BE2C (cell line): ENCODE results near the gene SNX18.

Experiments
- DNase-seq: peaks from one replicate; pipeline ENCODE4 v3.0.0-alpha.2; 2020
- H3K27me3 ChIP-seq: fragments of 250-450 bp; sonication (Bioruptor Pico); 2 replicates; pipeline ENCODE4 v1.5.1; 2020; ENCODE audit warnings: mild to moderate bottlenecking
- H3K36me3 ChIP-seq: fragments of 250-450 bp; sonication (Bioruptor Pico); 2 replicates; pipeline ENCODE4 v1.5.1; 2020; ENCODE audit warnings: mild to moderate bottlenecking
- H3K4me1 ChIP-seq: fragments of 250-450 bp; sonication (Bioruptor Pico); 2 replicates; pipeline ENCODE4 v1.5.1; 2020
- H3K4me3 ChIP-seq: 2 replicates; pipeline ENCODE4 v1.5.1; 2011; ENCODE audit warnings: low read depth, low read length
- H3K9me3 ChIP-seq: fragments of 250-450 bp; sonication (Bioruptor Pico); 2 replicates; pipeline ENCODE4 v1.5.1; 2020
- TF ChIP-seq, protein P1 (sequence below): IDR thresholded peaks from 2 replicates; pipeline ENCODE4 v1.5.1; 2012; ENCODE audit warnings: mild to moderate bottlenecking, low read depth, low read length

The SNX18 gene

DNA sequence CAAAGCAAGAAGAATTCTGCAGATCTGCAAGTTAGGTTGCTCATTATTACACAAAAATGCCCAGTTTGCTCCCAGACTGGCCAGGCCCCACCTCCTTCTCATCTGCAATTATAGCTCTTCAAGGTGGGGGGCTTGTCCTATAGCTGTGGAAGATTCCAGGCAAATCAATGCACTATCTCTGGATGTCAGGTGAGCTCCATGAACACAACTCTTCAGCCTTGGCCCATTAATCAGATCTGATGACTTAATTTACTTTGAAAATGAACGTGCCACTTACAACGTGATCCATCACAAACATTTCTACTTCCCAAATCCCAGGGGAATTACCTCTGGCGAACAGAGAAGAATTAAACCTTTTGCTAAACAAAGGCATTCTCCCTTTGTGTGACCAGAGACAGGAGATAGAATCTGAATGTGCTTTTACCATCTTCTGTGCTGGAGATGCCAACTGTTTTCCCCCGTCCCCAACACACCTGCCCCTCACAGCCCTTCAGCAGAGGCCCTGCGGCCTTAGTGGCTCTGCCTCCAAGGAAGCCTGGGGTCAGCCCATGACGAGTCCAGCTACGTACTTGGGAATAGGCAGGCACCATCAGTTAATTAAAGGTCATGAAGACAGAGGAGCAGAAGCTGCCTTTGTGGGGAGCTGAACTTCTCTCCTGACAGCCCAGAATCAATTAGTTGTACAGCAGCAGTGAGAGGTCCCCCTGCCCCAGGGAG, 60.5 kb downstream of the SNX18 start:
- TF ChIP-seq, protein P1, sequence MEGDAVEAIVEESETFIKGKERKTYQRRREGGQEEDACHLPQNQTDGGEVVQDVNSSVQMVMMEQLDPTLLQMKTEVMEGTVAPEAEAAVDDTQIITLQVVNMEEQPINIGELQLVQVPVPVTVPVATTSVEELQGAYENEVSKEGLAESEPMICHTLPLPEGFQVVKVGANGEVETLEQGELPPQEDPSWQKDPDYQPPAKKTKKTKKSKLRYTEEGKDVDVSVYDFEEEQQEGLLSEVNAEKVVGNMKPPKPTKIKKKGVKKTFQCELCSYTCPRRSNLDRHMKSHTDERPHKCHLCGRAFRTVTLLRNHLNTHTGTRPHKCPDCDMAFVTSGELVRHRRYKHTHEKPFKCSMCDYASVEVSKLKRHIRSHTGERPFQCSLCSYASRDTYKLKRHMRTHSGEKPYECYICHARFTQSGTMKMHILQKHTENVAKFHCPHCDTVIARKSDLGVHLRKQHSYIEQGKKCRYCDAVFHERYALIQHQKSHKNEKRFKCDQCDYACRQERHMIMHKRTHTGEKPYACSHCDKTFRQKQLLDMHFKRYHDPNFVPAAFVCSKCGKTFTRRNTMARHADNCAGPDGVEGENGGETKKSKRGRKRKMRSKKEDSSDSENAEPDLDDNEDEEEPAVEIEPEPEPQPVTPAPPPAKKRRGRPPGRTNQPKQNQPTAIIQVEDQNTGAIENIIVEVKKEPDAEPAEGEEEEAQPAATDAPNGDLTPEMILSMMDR = no peak
- H3K9me3 ChIP-seq = no peaks in the 10 kb centered on the region
- DNase-seq = no peak
- no peaks in the 10 kb centered on the region for H3K36me3 ChIP-seq
- no peaks in the 10 kb centered on the region for H3K4me1 ChIP-seq
- H3K4me3 ChIP-seq = no peak overlapping the region
- no peaks in the 10 kb centered on the region for H3K27me3 ChIP-seq

DNA sequence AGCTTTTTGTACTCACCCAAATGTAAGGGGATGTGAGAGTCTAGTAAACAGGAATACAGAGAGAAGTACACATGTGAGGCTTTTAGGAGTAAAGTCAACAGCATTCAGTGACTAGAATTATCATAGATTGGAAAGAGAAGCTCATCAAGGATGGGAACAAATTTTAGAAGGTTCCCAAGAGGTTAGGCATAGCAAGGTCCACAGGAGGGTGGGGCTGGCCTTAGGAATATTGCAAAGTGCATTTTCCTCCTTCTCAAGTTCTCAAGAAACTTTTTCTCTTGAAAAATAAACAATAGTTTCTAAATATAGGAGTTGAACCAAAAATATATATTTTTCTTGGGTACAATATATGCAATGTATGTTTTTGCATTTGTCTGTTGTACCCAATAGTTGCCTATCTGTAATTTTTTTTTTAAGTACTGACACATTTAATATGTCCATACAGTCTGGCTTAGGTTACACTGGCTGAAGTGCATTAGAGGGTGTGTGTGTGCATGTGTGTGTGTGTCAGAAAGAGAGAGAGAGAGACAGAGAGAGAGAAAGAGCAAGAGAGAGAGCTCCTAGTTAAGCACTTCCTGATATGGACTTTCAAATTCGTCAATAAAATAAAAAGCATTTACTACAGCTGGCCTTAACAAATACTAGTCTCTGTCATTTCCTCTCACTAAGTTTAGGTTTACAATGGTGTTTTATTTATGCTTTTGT, 62.2 kb downstream of the SNX18 start:
- Histone ChIP-seq H3K4me1 (no peaks in the 10 kb centered on the region), H3K9me3 (no peaks in the 10 kb centered on the region; the same call in 1 of the 2 replicates), H3K36me3 (no peaks in the 10 kb centered on the region), H3K4me3 (no peak overlapping the region), H3K27me3 (no peaks in the 10 kb centered on the region)
- no peak for DNase-seq
- TF ChIP-seq, protein P1 = no peak

DNA sequence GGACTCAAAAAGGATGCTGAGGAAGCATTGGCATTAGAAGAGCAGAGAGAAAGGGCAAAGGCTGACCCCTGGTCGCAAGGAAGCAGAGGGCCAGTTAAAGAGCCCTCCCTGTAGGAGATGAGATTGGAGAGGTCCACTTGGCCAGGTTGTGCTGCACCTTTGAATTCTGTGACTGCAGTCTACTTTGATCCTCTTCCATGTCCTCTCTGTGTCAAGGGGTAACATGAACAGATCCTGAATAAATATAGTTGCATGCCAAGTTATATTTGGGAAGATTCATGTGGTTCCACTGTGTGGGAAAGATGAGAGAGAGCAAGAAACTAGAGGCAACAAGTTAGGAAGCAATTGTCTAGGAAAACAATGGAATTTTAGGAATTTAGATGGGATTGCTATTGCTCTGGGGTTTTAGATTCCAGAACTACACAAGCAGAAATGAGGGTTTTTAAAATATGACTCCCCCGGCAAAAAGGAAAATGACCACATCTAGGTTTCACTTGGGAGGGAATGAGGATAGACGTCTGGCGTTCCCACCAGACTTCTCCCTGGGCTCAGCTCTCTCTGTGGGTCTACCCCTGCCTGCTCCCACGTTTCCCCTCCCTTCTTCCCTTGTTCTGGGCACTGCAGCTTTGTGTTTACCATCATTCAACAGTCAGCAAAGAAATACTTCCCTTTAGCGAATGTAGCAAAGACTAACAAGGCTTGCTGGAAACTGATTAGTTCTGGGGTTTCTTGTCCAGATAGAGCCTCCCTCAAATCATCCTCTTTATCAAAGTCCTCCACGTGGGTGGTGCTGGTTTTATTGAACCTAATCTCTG, 63.6 kb downstream of the SNX18 start:
- Histone ChIP-seq H3K4me1 (no peaks in the 10 kb centered on the region), H3K36me3 (no peaks in the 10 kb centered on the region)

DNA sequence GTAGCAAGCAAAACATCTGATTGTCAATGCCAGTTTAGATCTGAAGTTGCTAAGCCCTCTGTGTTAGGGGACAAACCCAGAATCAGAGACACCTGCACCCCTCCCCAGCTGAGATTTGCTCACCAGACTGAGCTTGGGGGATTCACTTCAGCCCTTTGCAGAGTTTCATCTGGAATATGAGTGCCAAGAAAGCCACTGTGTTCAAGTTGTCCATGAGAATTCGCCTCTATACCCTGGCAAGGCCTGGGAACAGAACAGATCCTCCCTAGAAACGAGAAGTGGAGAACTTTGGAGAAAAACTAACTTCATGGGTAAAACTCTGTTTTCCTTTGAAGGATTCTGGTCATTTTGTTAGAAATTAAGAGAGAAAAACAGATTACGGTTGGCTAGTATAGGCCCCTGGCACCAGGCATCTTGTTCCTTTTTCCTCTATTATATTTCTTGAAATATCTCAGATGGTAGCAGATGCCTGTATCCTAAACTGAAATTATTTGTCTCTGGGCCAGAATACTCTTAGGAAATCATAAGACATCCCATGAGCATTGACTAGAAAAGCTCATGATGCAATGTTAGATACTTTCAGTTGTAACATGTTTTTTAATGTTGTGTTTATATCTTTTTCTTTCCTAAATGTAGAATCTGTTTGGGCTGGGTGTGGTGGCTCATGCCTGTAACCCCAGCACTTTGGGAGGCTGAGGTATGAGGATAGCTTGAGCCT, 64.4 kb downstream of the SNX18 start:
- no peaks in the 10 kb centered on the region for H3K4me1 ChIP-seq
- no peaks in the 10 kb centered on the region for H3K27me3 ChIP-seq
- H3K36me3 ChIP-seq = no peaks in the 10 kb centered on the region
- no peak for DNase-seq
- TF ChIP-seq, protein P1 = no peak
- H3K4me3 ChIP-seq = no peak overlapping the region
- H3K9me3 ChIP-seq = no peaks in the 10 kb centered on the region; the same call in 1 of the 2 replicates

More for the DNA sequence above, 63.6 kb downstream of the SNX18 start:
- Histone ChIP-seq H3K9me3 (no peaks in the 10 kb centered on the region; the same call in 1 of the 2 replicates), H3K27me3 (no peaks in the 10 kb centered on the region), H3K4me3 (no peak overlapping the region)
- TF ChIP-seq, protein P1 = no peak
- DNase-seq = no peak

DNA sequence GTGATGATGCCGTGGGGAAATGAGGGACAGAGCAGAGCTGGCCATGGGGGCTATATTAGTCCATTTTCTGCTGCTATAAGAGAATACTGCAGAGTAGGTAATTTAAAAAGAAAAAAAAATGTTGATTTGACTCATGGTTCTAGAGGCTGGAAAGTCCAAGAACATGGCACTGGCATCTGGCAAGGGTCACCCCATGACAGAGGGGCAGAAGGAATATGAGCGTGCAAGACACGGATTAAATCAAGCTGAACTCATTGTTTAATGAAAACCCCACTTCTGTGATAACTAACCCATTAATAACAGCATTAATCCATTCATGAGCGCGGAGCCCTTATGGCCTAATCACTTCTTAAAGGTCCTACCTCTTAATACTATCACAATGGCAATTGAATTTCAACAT, 68.8 kb downstream of the SNX18 start:
- H3K27me3 ChIP-seq = no peaks in the 10 kb centered on the region
- H3K4me3 ChIP-seq = no peak overlapping the region
- H3K36me3 ChIP-seq = no peaks in the 10 kb centered on the region
- DNase-seq = no peak
- TF ChIP-seq, protein P1 = no peak
- H3K9me3 ChIP-seq = no peaks in the 10 kb centered on the region; the same call in 1 of the 2 replicates
- no peaks in the 10 kb centered on the region for H3K4me1 ChIP-seq
